Common myeloid progenitor, CD34-positive (primary cell): ENCODE measurements around the gene RASL11A.
"Not testable (repeated sequence)": the region's sequence is repeated elsewhere in the genome, so short reads cannot be mapped to it uniquely, and the experiment has no call there.

ENCODE experiments used
- CTCF ChIA-PET: fragments of 350-600 bp; sonication (Branson Sonifier 250); formaldehyde crosslinking; loops from one replicate; lab custom pipeline; 2021; ENCODE audit warnings: antibody characterized with exemption; lab: Charles Lee
- POLR2A ChIA-PET: fragments of 350-600 bp; sonication (Branson Sonifier 250); formaldehyde crosslinking; loops from one replicate; lab custom pipeline; 2021; ENCODE audit warnings: antibody characterized with exemption; lab: Charles Lee
- DNase-seq, 3 donors: peaks; one replicate each; pipeline versions ENCODE4 v3.0.0 to v3.0.0-alpha.2; 2013
- H3K27ac ChIP-seq, 2 experiments: 1 replicate in 1 of 2; 2 replicates in 1 of 2; pipeline ENCODE4 v1.7.0; 2013; ENCODE audit warnings: inconsistent platforms in 2 of 2, low read length in 2 of 2, mild to moderate bottlenecking in 2 of 2, low read depth in 1 of 2, moderate library complexity in 1 of 2; ENCODE audit not compliant: severe bottlenecking in 2 of 2, insufficient read depth in 1 of 2, poor library complexity in 1 of 2
- H3K27me3 ChIP-seq, 5 experiments: replicated peaks in 2 of 5; 1 replicate in 3 of 5; 2 replicates in 2 of 5; pipeline versions ENCODE4 v1.6.1 to v1.7.0; 2013; ENCODE audit warnings: low read length in 4 of 5, mild to moderate bottlenecking in 2 of 5, moderate library complexity in 2 of 5, inconsistent platforms in 1 of 5; ENCODE audit not compliant: insufficient read depth in 5 of 5, control insufficient read depth in 4 of 5
- H3K36me3 ChIP-seq, 4 experiments: 1 replicate in 2 of 4; 2 replicates in 2 of 4; pipeline versions ENCODE4 v1.6.1 to v1.7.0; 2013; ENCODE audit warnings: low read length in 3 of 4, control low read depth in 1 of 4, mild to moderate bottlenecking in 1 of 4; ENCODE audit not compliant: control insufficient read depth in 4 of 4, insufficient read depth in 4 of 4
- H3K4me1 ChIP-seq, 4 experiments: 1 replicate in 3 of 4; 2 replicates in 1 of 4; pipeline versions ENCODE4 v1.6.1 to v1.7.1; 2013; ENCODE audit warnings: low read length in 3 of 4, mild to moderate bottlenecking in 3 of 4, control low read depth in 1 of 4, inconsistent platforms in 1 of 4, moderate library complexity in 1 of 4; ENCODE audit not compliant: control insufficient read depth in 4 of 4, insufficient read depth in 4 of 4; ENCODE audit errors: control extremely low read depth in 1 of 4
- H3K4me3 ChIP-seq, 7 experiments: 1 replicate in 4 of 7; 2 replicates in 3 of 7; pipeline versions ENCODE4 v1.5.1 to v1.7.0; 2013; ENCODE audit warnings: mild to moderate bottlenecking in 7 of 7, low read length in 6 of 7, moderate library complexity in 6 of 7, inconsistent platforms in 2 of 7, low read depth in 2 of 7, control low read depth in 1 of 7; ENCODE audit not compliant: insufficient read depth in 4 of 7, control insufficient read depth in 1 of 7; ENCODE audit errors: extremely low read depth in 1 of 7
- H3K9me3 ChIP-seq, 5 experiments: 1 replicate in 4 of 5; 2 replicates in 1 of 5; pipeline versions ENCODE4 v1.6.1 to v1.7.1; 2013; ENCODE audit warnings: low read length in 4 of 5, mild to moderate bottlenecking in 2 of 5, inconsistent platforms in 1 of 5, low read depth in 1 of 5, moderate library complexity in 1 of 5; ENCODE audit not compliant: control insufficient read depth in 4 of 5, insufficient read depth in 2 of 5; ENCODE audit errors: control extremely low read depth in 1 of 5
- WGBS: methylation state at CpG from one replicate; pipeline ENCODE4 v1.1.5; 2013; ENCODE audit not compliant: insufficient coverage; 5-methylcytosine and 5-hydroxymethylcytosine counted together

Gene RASL11A

DNA sequence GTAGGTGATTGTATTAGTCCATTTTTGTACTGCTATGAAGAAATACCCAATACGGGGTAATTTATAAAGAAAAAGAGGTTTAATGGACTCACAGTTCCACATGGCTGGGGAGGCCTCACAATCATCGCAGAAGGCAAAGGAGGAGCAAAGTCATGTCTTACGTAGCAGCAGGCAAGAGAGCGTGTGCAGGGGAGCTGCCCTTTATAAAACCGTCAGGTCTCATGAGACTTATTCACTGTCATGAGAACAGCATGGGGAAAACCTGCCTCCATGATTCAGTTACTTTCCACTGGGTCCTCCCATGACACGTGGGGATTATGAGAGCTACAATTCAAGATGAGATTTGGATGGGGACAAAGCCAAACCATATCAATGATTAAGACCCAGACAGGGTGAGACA lies 51.8 kb downstream of the RASL11A start:
- CTCF ChIA-PET, result interaction anchor here (0.9 to 1.0 kb wide), 2 partner anchors 12 to 15 kb away, joined by 3 read pairs; no protein-coding TSS in a partner anchor
- H3K4me1 ChIP-seq, H3K36me3 ChIP-seq, POLR2A ChIA-PET, H3K27me3 ChIP-seq, H3K27ac ChIP-seq, H3K4me3 ChIP-seq, DNase-seq, H3K9me3 ChIP-seq: not testable (repeated sequence)
- WGBS, result 98% methylated on average over 5 of the region's 6 CpGs
